HG03354 (cell line): ENCODE measurements around the gene DAGLA.

ENCODE experiments used
- ATAC-seq: cut with Tn5 transposase; IDR thresholded peaks from one replicate; pipeline ENCODE4 v1.9.1; 2021; ENCODE audit warnings: mild to moderate bottlenecking; ENCODE audit not compliant: unreplicated experiment, poor library complexity, severe bottlenecking

DAGLA gene

GRCh38 chr11:61738776-61739175 is 58.6 kb downstream of the DAGLA start:
- no peak for ATAC-seq

GRCh38 chr11:61739413-61739812 is 59.2 kb downstream of the DAGLA start:
- no peak for ATAC-seq

GRCh38 chr11:61739966-61740365 is 59.8 kb downstream of the DAGLA start:
- no peak for ATAC-seq

- ATAC-seq = no peak
Measured at GRCh38 chr11:61742391-61742790, 62.2 kb downstream of the DAGLA start.

- ATAC-seq = no peak
Measured at GRCh38 chr11:61743486-61744095, 63.4 kb downstream of the DAGLA start.

- ATAC-seq = no peak
Measured at GRCh38 chr11:61744181-61744580, 64.0 kb downstream of the DAGLA start.

GRCh38 chr11:61744609-61745156 is 64.5 kb downstream of the DAGLA start:
- ATAC-seq = no peak

GRCh38 chr11:61745781-61746441 is 65.7 kb downstream of the DAGLA start:
- no peak for ATAC-seq

- no peak for ATAC-seq
Measured at GRCh38 chr11:61746442-61747191, 66.4 kb downstream of the DAGLA start.

GRCh38 chr11:61747192-61747966 is 67.2 kb downstream of the DAGLA start:
- ATAC-seq = no peak

- ATAC-seq = no peak
Measured at GRCh38 chr11:61747967-61748285, 67.7 kb downstream of the DAGLA start.

- ATAC-seq = no peak
Measured at GRCh38 chr11:61749591-61750217, 69.5 kb downstream of the DAGLA start.

- no peak for ATAC-seq
Measured at GRCh38 chr11:61750631-61751273, 70.6 kb downstream of the DAGLA start.

- ATAC-seq = no peak
Measured at GRCh38 chr11:61751384-61751783, 71.2 kb downstream of the DAGLA start.

- no peak for ATAC-seq
Measured at GRCh38 chr11:61752117-61752924, 72.1 kb downstream of the DAGLA start, which contains the start of gene MYRF. Gene MYRF, plus strand, starts transcription at chr11:61752636. Its CDS starts 109 bp downstream, at chr11:61752745.

GRCh38 chr11:61752925-61753521 is 72.8 kb downstream of the DAGLA start:
- no peak for ATAC-seq

GRCh38 chr11:61753672-61754071 is 73.5 kb downstream of the DAGLA start:
- no peak for ATAC-seq
